PC-3 (cell line): ENCODE data around the gene NRXN2. TPM values are rescaled to one million over a fixed set of nuclear protein-coding genes. Genes with fewer than 3 reads are reported as not detected.
"Not testable (repeated sequence)": the region's sequence is repeated elsewhere in the genome, so short reads cannot be mapped to it uniquely, and the experiment has no call there.

Source experiments
- ATAC-seq: fragments of 200-7000 bp; cut with Tn5 transposase; 2 replicates; pipeline ENCODE4 v1.9.1; 2020; ENCODE audit warnings: mild to moderate bottlenecking, moderate library complexity
- BruUV-seq: library from RNA; stranded (reverse); fragments of 400-500 nt; replicated peaks from 2 replicates; lab custom pipeline; 2021; lab: Mats Ljungman, UMichigan
- CTCF ChIA-PET: fragments of 300-600 bp; sonication (Branson Sonifier 250); formaldehyde crosslinking; loops from one replicate; lab custom pipeline; 2022; ENCODE audit warnings: antibody characterized with exemption; lab: Charles Lee
- POLR2A ChIA-PET: fragments of 300-600 bp; sonication (Branson Sonifier 250); formaldehyde crosslinking; loops from one replicate; lab custom pipeline; 2022; ENCODE audit warnings: antibody characterized with exemption; ENCODE audit not compliant: unreplicated experiment; lab: Charles Lee
- DNase-seq: peaks from one replicate; pipeline ENCODE4 v3.0.0-alpha.2; 2015
- H2AFZ ChIP-seq: fragments of 300-600 bp; sonication (generic); 2 replicates; pipeline ENCODE4 v1.6.0; 2016; ENCODE audit warnings: antibody characterized with exemption, low read length
- H3F3A ChIP-seq: fragments of 300-600 bp; sonication (generic); one replicate; pipeline ENCODE4 v1.6.0; 2017; ENCODE audit warnings: antibody characterized with exemption, low read length, control low read depth, mild to moderate bottlenecking; ENCODE audit not compliant: unreplicated experiment
- H3K27ac ChIP-seq: fragments of 300-600 bp; sonication (generic); 2 replicates; pipeline ENCODE4 v1.5.1; 2016; ENCODE audit warnings: mild to moderate bottlenecking, low read length
- H3K27me3 ChIP-seq: fragments of 300-600 bp; sonication (generic); 2 replicates; pipeline ENCODE4 v1.6.1; 2016; ENCODE audit warnings: low read length, mixed read lengths
- H3K36me3 ChIP-seq: fragments of 300-600 bp; sonication (generic); 2 replicates; pipeline ENCODE4 v1.6.1; 2016; ENCODE audit warnings: low read depth, mixed run types, low read length, mixed read lengths
- H3K4me1 ChIP-seq: fragments of 300-600 bp; sonication (generic); 2 replicates; pipeline ENCODE4 v1.5.1; 2016; ENCODE audit warnings: low read length; ENCODE audit not compliant: insufficient read depth
- H3K4me2 ChIP-seq: fragments of 300-600 bp; sonication (generic); 2 replicates; pipeline ENCODE4 v1.6.0; 2016; ENCODE audit warnings: low read length
- H3K4me3 ChIP-seq: fragments of 300-600 bp; sonication (generic); 2 replicates; pipeline ENCODE4 v1.5.1; 2016; ENCODE audit warnings: mild to moderate bottlenecking, low read length, mixed read lengths
- H3K79me2 ChIP-seq: fragments of 300-600 bp; sonication (generic); 2 replicates; pipeline ENCODE4 v1.6.1; 2017; ENCODE audit warnings: low read length, mixed read lengths
- H3K9ac ChIP-seq: fragments of 300-600 bp; sonication (generic); 2 replicates; pipeline ENCODE4 v1.6.0; 2016; ENCODE audit warnings: mild to moderate bottlenecking, low read length
- H3K9me2 ChIP-seq: fragments of 300-600 bp; sonication (generic); replicated peaks from 2 replicates; pipeline ENCODE4 v1.6.1; 2016; ENCODE audit warnings: mixed run types, low read length, mixed read lengths
- H3K9me3 ChIP-seq: fragments of 300-600 bp; sonication (generic); 2 replicates; pipeline ENCODE4 v1.6.1; 2016; ENCODE audit warnings: low read length, mixed read lengths
- H4K20me1 ChIP-seq: fragments of 300-600 bp; sonication (generic); 2 replicates; pipeline ENCODE4 v1.6.1; 2016; ENCODE audit warnings: low read length, mixed read lengths
- CTCF ChIP-seq: fragments of 300-600 bp; sonication (generic); conservative IDR thresholded peaks from 2 replicates; pipeline ENCODE4 v1.5.1; 2017; ENCODE audit warnings: antibody characterized with exemption, low read depth, mild to moderate bottlenecking, low read length
- EZH2 ChIP-seq: fragments of 300-600 bp; sonication (generic); IDR thresholded peaks from one replicate; pipeline ENCODE4 v1.6.1; 2017; ENCODE audit warnings: antibody characterized with exemption, mild to moderate bottlenecking, low read length; ENCODE audit not compliant: unreplicated experiment
- EZH2phosphoT487 ChIP-seq: fragments of 300-600 bp; sonication (generic); IDR thresholded peaks from 2 replicates; pipeline ENCODE4 v1.6.1; 2018; ENCODE audit warnings: mild to moderate bottlenecking, antibody characterized with exemption, low read length, borderline replicate concordance
- intact Hi-C: fragments of 100-400 bp; cut with micrococcal nuclease; formaldehyde crosslinking; loops from 2 replicates; pipeline ENCODE4 v1.9.0; 2023
- total RNA-seq: library from RNA; depleted of rRNA; stranded (reverse); fragments of >200 nt; gene quantifications from 2 replicates; pipeline ENCODE4 v1.2.3, GENCODE V29; 2014

The NRXN2 gene
- total RNA-seq, 1 experiment from 2014 or later: not detected

DNA sequence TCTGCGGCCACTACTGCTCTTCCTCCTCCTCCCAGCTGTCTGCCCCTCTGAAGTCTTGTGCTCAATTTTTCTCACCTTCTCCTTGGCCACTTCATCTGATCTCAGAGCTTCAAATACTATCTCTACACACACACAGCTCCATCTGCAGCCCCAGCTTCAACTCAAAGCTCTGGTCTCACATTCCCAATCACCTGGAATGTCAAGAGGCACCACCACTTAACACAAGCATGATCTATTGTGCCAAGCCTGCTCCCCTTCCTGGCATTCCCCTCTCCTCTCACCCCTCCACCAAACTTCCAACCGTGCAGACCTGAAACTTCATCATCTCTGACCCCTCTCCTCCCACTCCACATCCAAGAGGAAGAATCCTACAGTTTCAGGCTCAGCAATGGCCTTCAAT, 17.5 kb downstream of the NRXN2 start:
- H2AFZ ChIP-seq: no peak overlapping the region
- no peaks in the 10 kb centered on the region for H3K9me3 ChIP-seq
- ChIA-PET POLR2A (interaction anchor here (0.5 kb wide), 1 partner anchor 229 kb away, joined by 3 read pairs; no protein-coding TSS in a partner anchor), CTCF (no interaction called here)
- H3K4me1 ChIP-seq: peaks cover 5% of the 10 kb centered on the region; the same call in 1 of the 2 replicates
- H3K79me2 ChIP-seq: no peaks in the 10 kb centered on the region
- H3K27me3 ChIP-seq: peaks cover 40% of the 10 kb centered on the region
- no peaks in the 10 kb centered on the region for H4K20me1 ChIP-seq
- no peaks in the 10 kb centered on the region for H3K9me2 ChIP-seq
- H3F3A ChIP-seq: no peaks in the 10 kb centered on the region
- intact Hi-C loops: no loop called here
- no TSS peak for BruUV-seq
- TF ChIP-seq CTCF (no peak), EZH2phosphoT487 (no peak), EZH2 (no peak)
- H3K4me2 ChIP-seq: no peak overlapping the region
- H3K27ac ChIP-seq: no peak overlapping the region
- no peak for ATAC-seq
- no peak for DNase-seq
- no peaks in the 10 kb centered on the region for H3K36me3 ChIP-seq
- H3K9ac ChIP-seq: no peak overlapping the region
- H3K4me3 ChIP-seq: no peak overlapping the region

- intact Hi-C loops: no loop called here
- no TSS peak for BruUV-seq
- H3K4me3 ChIP-seq: no peak overlapping the region
- no peak overlapping the region for H3K4me2 ChIP-seq
- H4K20me1 ChIP-seq: no peaks in the 10 kb centered on the region
- H3K27me3 ChIP-seq: peaks cover 37% of the 10 kb centered on the region
- ChIA-PET POLR2A (interaction anchor here (0.6 kb wide), 1 partner anchor 315 kb away, joined by 12 read pairs; no protein-coding TSS in a partner anchor), CTCF (interaction anchor here (0.7 kb wide), 1 partner anchor 32 kb away, joined by 7 read pairs; no protein-coding TSS in a partner anchor)
- H2AFZ ChIP-seq: no peak overlapping the region
- ATAC-seq (no peak), DNase-seq (no peak)
- no peaks in the 10 kb centered on the region for H3K9me2 ChIP-seq
- H3F3A ChIP-seq: no peaks in the 10 kb centered on the region
- TF ChIP-seq EZH2 (no peak), EZH2phosphoT487 (no peak), CTCF (no peak)
- no peak overlapping the region for H3K27ac ChIP-seq
- no peak overlapping the region for H3K9ac ChIP-seq
- H3K36me3 ChIP-seq: no peaks in the 10 kb centered on the region
- H3K4me1 ChIP-seq: no peaks in the 10 kb centered on the region
- no peaks in the 10 kb centered on the region for H3K9me3 ChIP-seq
- H3K79me2 ChIP-seq: no peaks in the 10 kb centered on the region
These were observed 19.9 kb downstream of the NRXN2 start for GRCh38 chr11:64703048-64703447.

- H2AFZ ChIP-seq, POLR2A ChIA-PET, H3K27ac ChIP-seq, H4K20me1 ChIP-seq, H3K9me3 ChIP-seq, H3K4me2 ChIP-seq, CTCF ChIA-PET, H3K9me2 ChIP-seq, H3F3A ChIP-seq, H3K79me2 ChIP-seq, H3K36me3 ChIP-seq, DNase-seq, BruUV-seq, H3K4me1 ChIP-seq, ATAC-seq, H3K9ac ChIP-seq, intact Hi-C loops, H3K4me3 ChIP-seq: not testable (repeated sequence)
- peaks cover 45% of the 10 kb centered on the region for H3K27me3 ChIP-seq
These were observed 21.0 kb downstream of the NRXN2 start for GRCh38 chr11:64701956-64702355.
